ENCODE data around the gene COQ8B.

Gene COQ8B

GRCh38 chr19:40691421-40692211, 25.1 kb downstream of the COQ8B start:
- DNase-seq (ENCODE audit: low read depth in 1 of 2, low spot score in 1 of 2): no peak

DNA sequence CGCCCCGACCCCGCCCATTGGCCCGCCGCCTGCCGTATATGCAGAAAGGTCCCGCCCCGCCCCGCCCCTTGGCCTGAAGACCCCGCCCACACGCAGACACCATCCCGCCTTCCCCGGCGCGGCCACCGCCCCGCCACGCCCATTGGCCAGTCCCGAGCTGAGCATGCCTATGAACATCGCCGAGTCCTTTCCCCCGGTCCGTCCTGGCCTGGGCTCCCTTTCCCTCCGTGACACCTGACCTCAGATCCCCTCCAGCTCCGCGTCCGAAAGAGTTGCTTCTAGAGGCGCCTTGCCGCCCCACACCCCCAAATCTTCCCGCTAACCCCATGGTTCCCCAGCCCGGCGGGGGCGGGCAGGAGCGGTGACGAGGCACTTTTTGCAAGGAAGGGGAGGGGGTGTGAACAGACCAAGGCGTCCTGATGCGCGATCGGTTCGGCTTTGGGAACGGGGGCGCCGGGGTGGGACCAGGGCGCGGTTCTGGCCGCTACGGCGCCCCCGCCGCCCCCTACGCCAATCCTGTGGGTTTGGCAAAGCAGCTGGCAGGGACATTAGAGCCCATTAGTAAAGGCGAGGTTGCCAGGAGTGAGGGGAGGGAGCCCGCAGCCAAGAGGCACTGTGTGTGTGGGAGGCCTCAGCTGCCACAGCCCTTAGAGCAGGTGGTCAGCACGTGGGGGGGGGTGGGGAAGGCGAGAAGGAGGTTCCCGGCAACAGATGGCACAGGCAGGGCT, 25.8 kb downstream of the COQ8B start:
- peak; percentile 70 to 83 for DNase-seq (ENCODE audit: low read depth in 1 of 2, low spot score in 1 of 2)

GRCh38 chr19:40690050-40690692, 26.5 kb downstream of the COQ8B start, which contains the start of gene NUMBL:
NUMBL (minus strand) TSS chr19:40690651; CDS start chr19:40690483, 168 bp downstream.
- DNase-seq (ENCODE audit: low read depth in 1 of 2, low spot score in 1 of 2): no peak

- DNase-seq (ENCODE audit: low read depth in 1 of 2, low spot score in 1 of 2): no peak
These were observed 27.2 kb downstream of the COQ8B start for GRCh38 chr19:40689339-40690049.

GRCh38 chr19:40688987-40689338, 27.7 kb downstream of the COQ8B start:
- DNase-seq (ENCODE audit: low read depth in 1 of 2, low spot score in 1 of 2): no peak

DNA sequence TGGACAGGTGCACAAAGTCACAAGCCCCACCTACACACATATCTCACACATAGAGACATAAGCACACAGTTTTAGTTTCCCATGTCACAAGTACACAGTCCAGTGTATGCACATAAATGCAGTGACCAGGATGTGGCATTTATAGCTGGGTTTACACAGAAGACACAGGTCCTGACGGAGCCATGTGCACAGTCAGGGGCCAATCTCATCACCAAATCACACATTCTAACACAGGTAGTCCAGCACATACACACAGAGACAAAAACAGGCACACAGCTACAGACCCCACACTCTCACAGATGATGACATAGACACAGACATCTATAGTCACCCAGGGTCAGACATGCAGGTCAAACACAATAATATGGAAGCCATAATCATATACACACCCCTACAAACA, 28.4 kb downstream of the COQ8B start:
- DNase-seq (ENCODE audit: low read depth in 1 of 2, low spot score in 1 of 2): no peak

- DNase-seq (ENCODE audit: low read depth in 1 of 2, low spot score in 1 of 2): no peak
These were observed 29.1 kb downstream of the COQ8B start for GRCh38 chr19:40687525-40688016.

DNA sequence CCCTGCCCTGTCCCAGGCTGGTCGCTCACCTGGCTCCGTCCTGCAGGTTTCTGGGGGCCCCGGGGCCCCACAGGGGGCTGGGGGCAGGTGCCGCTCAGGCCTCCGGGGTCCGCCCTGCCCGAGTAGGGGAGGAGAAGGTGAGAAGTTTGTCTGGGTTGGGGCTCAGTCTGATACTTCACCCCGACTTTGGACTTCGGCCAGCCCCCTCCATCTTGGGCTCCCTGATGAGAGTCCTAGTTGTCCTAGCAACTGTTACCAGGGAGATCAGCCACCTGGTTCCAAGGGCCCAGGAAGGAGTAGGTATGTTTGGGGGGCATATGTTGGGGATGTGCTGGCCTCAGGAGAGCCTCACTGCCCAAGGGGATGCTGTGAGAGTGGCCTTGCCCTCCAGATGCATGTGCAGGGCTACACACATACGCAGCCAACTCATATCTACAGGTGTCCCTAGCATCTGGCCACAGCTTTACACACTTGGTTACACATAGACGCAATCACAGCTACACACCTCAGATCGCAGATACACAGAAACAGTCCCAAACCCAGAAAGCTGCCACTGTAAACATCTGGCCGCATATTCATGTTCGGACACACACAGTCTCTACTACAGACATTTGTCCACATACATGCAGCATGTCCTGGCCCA, 29.7 kb downstream of the COQ8B start:
- DNase-seq (ENCODE audit: low read depth in 1 of 2, low spot score in 1 of 2): no peak

- no peak for DNase-seq (ENCODE audit: low read depth in 1 of 2, low spot score in 1 of 2)
These were observed 31.1 kb downstream of the COQ8B start for GRCh38 chr19:40685563-40685962.

DNA sequence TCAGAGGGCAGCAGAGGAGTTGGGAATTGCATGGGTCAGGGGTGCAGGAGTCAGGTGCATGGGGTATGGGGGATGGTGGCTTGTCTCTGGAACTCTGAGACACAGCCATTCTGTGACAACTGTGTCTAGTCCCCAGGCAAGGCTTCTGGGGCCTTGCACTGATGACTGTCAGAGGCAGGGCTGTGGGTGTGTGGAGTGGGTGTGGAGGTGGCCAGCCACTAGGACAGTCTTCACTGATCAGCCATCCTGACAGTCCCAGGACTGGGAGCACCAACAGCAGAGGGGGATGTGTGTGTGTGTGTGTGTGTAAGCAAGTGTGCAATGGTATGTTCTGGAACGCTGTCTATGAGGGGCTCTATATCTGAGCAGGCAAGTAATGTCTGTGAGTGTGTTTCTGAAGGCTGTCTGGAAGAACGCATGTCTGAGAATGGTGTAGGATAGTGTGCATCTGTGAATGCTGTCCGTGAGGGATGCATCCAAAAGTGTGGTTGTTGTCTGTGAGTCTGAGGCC, 31.6 kb downstream of the COQ8B start:
- DNase-seq (ENCODE audit: low read depth in 1 of 2, low spot score in 1 of 2): no peak

DNA sequence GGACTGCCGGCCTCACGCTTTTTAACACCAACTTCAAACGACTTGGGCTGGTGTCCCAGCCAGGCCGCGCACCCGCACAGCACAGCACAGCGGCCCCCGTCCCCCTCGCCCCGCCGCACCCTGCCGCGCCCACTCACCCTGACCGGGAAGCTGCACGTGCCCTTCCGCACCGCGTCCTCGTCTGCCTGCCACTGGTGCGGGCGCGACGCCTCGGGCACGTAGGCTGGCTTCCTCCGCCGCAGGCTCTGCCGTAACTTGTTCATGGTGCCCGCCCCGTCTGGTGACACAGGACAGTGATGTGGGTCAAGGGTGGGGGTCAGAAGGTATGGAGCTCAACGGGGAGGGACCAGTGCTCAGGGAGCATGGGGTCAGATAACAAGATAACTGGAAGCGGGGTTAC, 32.4 kb downstream of the COQ8B start:
- no peak for DNase-seq (ENCODE audit: low read depth in 1 of 2, low spot score in 1 of 2)

- no peak for DNase-seq (ENCODE audit: low read depth in 1 of 2, low spot score in 1 of 2)
These were observed 33.2 kb downstream of the COQ8B start for GRCh38 chr19:40683437-40683836.

GRCh38 chr19:40682431-40682964, 34.2 kb downstream of the COQ8B start:
- DNase-seq (ENCODE audit: low read depth in 1 of 2, low spot score in 1 of 2): no peak

DNA sequence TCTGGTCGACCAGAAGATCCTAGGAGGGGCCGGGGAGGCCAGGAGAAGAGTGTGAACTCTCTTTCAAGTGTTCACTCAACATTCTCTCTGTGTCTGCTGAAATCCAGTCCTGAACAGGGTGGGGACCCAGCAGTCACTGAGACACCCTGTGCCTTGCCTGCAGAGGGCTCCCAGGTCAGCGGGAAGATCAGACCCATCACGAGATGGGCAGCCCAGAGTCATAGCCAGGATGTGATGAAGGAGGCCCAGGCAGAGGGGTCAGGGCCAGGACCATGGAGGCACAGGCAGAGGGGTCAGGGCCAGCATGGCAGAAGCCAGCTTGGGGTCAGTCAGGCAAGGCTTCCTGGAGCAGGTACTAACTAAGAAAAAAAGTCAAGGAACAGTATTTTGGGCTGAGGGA, 35.6 kb downstream of the COQ8B start:
- DNase-seq (ENCODE audit: low read depth in 1 of 2, low spot score in 1 of 2): no peak

DNA sequence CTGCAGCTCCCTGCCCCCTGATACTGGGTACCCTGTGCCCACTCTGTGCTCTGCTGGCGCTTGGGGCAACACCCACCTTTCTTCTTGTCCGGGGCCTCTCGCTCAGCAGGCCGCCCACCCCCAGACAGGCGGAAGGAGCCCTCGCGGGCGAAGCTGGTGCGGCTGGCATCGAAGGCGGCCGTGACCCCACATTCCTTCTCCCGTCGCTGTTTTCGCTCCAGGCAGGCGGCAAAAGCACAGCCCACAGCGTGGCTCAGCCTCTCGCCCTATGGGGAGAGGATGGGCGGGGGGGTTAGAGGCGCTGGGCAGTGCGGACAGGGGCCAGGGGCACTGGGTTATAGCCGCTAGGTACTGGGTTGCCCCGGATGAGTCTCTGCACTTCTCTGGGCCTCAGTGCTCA, 39.5 kb downstream of the COQ8B start:
- no peak for DNase-seq (ENCODE audit: low read depth in 1 of 2, low spot score in 1 of 2)

DNA sequence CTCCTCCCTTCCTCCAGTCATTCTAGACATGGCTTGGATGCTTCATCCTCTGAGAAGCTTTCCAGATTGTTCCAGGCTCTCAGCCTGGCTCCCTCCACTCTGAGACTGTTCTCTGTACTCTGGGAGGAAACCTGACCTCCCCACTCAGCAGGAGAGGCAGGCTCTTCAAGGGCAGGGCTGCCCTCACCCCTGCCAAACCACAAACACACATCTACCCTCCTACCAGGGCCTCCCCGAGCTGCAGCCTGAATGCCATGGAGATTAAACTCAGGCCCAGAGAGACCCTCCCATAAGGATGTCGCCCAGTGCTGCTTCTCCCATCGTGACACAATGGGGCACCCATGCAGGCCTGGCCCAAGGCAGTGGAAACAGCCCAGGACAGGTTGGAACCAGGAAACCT, 42.4 kb downstream of the COQ8B start:
- no peak for DNase-seq (ENCODE audit: low read depth in 1 of 2, low spot score in 1 of 2)

- no peak for DNase-seq (ENCODE audit: low read depth in 1 of 2, low spot score in 1 of 2)
These were observed 43.3 kb downstream of the COQ8B start for GRCh38 chr19:40673397-40673796.

GRCh38 chr19:40672573-40673299, 44.0 kb downstream of the COQ8B start:
- DNase-seq (ENCODE audit: low read depth in 1 of 2, low spot score in 1 of 2): no peak

DNA sequence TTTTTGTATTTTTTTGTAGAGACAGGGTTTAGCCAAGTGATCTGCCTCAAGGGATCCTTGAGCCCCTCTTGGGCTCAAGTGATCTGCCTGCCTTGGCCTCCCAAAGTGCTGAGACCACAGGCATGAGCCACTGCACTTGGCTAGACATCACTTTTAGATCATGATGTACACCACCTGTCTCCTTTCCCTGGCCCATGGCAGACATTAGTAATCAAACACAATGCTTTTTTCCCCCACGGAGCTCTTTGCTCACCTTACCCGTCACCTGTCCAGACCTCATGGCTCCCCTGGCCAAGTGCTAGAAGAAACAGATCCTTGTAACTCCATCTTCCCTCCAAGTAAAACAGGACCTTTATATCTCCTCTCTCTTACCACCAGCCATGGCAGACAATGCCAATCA, 44.6 kb downstream of the COQ8B start:
- no peak for DNase-seq (ENCODE audit: low read depth in 1 of 2, low spot score in 1 of 2)

- no peak for DNase-seq (ENCODE audit: low read depth in 1 of 2, low spot score in 1 of 2)
These were observed 45.3 kb downstream of the COQ8B start for GRCh38 chr19:40671404-40671803.

All from activated T-helper 1 cell treated with anti-CD3 and anti-CD28 coated beads, Interleukin-2, amount 50 U/mL, for 16 hours (primary cell).